GM23338 (cell line): ENCODE results near the gene FARS2. TPM values are rescaled to one million over a fixed set of nuclear protein-coding genes. Genes with fewer than 3 reads are reported as not detected.

Source experiments
- ATAC-seq: fragments of 200-7000 bp; cut with Tn5 transposase; 3 replicates; pipeline ENCODE4 v1.9.1; 2020
- DNase-seq: peaks from one replicate; pipeline ENCODE4 v3.0.0-alpha.2; 2015; ENCODE audit warnings: low spot score
- H2AFZ ChIP-seq: fragments of 200-600 bp; sonication (generic); 2 replicates; pipeline ENCODE4 v1.8.0; 2016; ENCODE audit warnings: antibody characterized with exemption, mild to moderate bottlenecking, moderate library complexity
- H3F3A ChIP-seq: fragments of 200-600 bp; sonication (generic); replicated peaks from 2 replicates; pipeline ENCODE4 v1.8.0; 2017; ENCODE audit warnings: antibody characterized with exemption, mixed run types, low read depth
- H3K27ac ChIP-seq: fragments of 200-600 bp; sonication (generic); 2 replicates; pipeline ENCODE4 v1.6.1; 2016; ENCODE audit warnings: low read depth
- H3K27me3 ChIP-seq: fragments of 200-600 bp; sonication (generic); 2 replicates; pipeline ENCODE4 v1.8.0; 2016; ENCODE audit warnings: mild to moderate bottlenecking, mixed run types, moderate library complexity; ENCODE audit not compliant: insufficient read depth
- H3K36me3 ChIP-seq: fragments of 200-600 bp; sonication (generic); 2 replicates; pipeline ENCODE4 v1.8.0; 2016; ENCODE audit warnings: mild to moderate bottlenecking; ENCODE audit not compliant: insufficient read depth
- H3K4me1 ChIP-seq: fragments of 200-600 bp; sonication (generic); 2 replicates; pipeline ENCODE4 v1.8.0; 2016; ENCODE audit warnings: mild to moderate bottlenecking, moderate library complexity; ENCODE audit not compliant: insufficient read depth
- H3K4me2 ChIP-seq: fragments of 200-600 bp; sonication (generic); 2 replicates; pipeline ENCODE4 v1.7.1; 2017; ENCODE audit warnings: mixed run types
- H3K4me3 ChIP-seq: fragments of 200-600 bp; sonication (generic); 2 replicates; pipeline ENCODE4 v1.6.1; 2016; ENCODE audit warnings: mixed run types
- H3K79me2 ChIP-seq: fragments of 200-600 bp; sonication (generic); replicated peaks from 2 replicates; pipeline ENCODE4 v1.8.0; 2017; ENCODE audit warnings: mild to moderate bottlenecking; ENCODE audit not compliant: insufficient read depth
- H3K9me2 ChIP-seq: fragments of 200-600 bp; sonication (generic); 2 replicates; pipeline ENCODE4 v1.8.0; 2017; ENCODE audit not compliant: insufficient read depth
- H4K20me1 ChIP-seq: fragments of 200-600 bp; sonication (generic); replicated peaks from 2 replicates; pipeline ENCODE4 v1.8.0; 2017; ENCODE audit warnings: mild to moderate bottlenecking; ENCODE audit not compliant: insufficient read depth
- H3K27ac Mint-ChIP-seq: 2 replicates; pipeline ENCODE4 v1.8.0; 2020; ENCODE audit warnings: inconsistent platforms, mild to moderate bottlenecking, moderate library complexity, mixed read lengths
- H3K27me3 Mint-ChIP-seq: 3 replicates; pipeline ENCODE4 v1.8.0; 2022; ENCODE audit warnings: low read depth, mild to moderate bottlenecking, moderate library complexity, mixed read lengths, inconsistent platforms; ENCODE audit not compliant: insufficient read depth, poor library complexity
- H3K36me3 Mint-ChIP-seq: 3 replicates; pipeline ENCODE4 v1.8.0; 2021; ENCODE audit warnings: low read depth, mild to moderate bottlenecking, inconsistent platforms, moderate library complexity, mixed read lengths
- H3K4me1 Mint-ChIP-seq: 3 replicates; pipeline ENCODE4 v1.8.0; 2020; ENCODE audit warnings: mild to moderate bottlenecking, inconsistent platforms, mixed read lengths
- H3K4me3 Mint-ChIP-seq: 3 replicates; pipeline ENCODE4 v1.8.0; 2021; ENCODE audit warnings: moderate library complexity, mild to moderate bottlenecking, inconsistent platforms, mixed read lengths
- H3K9me3 Mint-ChIP-seq: 3 replicates; pipeline ENCODE4 v1.8.0; 2020; ENCODE audit warnings: moderate library complexity, mild to moderate bottlenecking, inconsistent platforms, mixed read lengths
- ETS1 ChIP-seq: IDR thresholded peaks from 2 replicates; pipeline ENCODE4 v1.6.1; 2016; ENCODE audit warnings: antibody characterized with exemption
- EZH2phosphoT487 ChIP-seq: fragments of 200-600 bp; sonication (generic); IDR thresholded peaks from one replicate; pipeline ENCODE4 v1.8.1; 2018; ENCODE audit warnings: antibody characterized with exemption; ENCODE audit not compliant: unreplicated experiment
- JUNB ChIP-seq: IDR thresholded peaks from one replicate; pipeline ENCODE4 v1.6.1; 2016; ENCODE audit warnings: antibody characterized with exemption; ENCODE audit not compliant: unreplicated experiment
- NANOG ChIP-seq: IDR thresholded peaks from 2 replicates; pipeline ENCODE4 v1.6.1; 2016; ENCODE audit warnings: antibody characterized with exemption, borderline replicate concordance
- POLR2AphosphoS5 ChIP-seq: IDR thresholded peaks from 2 replicates; pipeline ENCODE4 v1.6.1; 2016; ENCODE audit warnings: antibody characterized with exemption, low read depth
- REST ChIP-seq: IDR thresholded peaks from one replicate; pipeline ENCODE4 v1.6.1; 2018; ENCODE audit warnings: antibody characterized with exemption; ENCODE audit not compliant: unreplicated experiment
- STAT1 ChIP-seq: IDR thresholded peaks from one replicate; pipeline ENCODE4 v1.6.1; 2016; ENCODE audit warnings: antibody characterized with exemption; ENCODE audit not compliant: unreplicated experiment
- ZNF114 ChIP-seq: fragments of 250-450 bp; sonication (Bioruptor Pico); IDR thresholded peaks from 2 replicates; pipeline ENCODE4 v1.5.0; 2020; ENCODE audit warnings: mild to moderate bottlenecking, moderate library complexity
- ZNF331 ChIP-seq: fragments of 250-450 bp; sonication (Bioruptor Pico); IDR thresholded peaks from 2 replicates; pipeline ENCODE4 v1.5.0; 2020; ENCODE audit warnings: low read depth, mild to moderate bottlenecking, moderate library complexity
- ZNF462 ChIP-seq: fragments of 250-450 bp; sonication (Bioruptor Pico); IDR thresholded peaks from 2 replicates; pipeline ENCODE4 v1.5.0; 2020; ENCODE audit warnings: mild to moderate bottlenecking, moderate library complexity
- polyA plus RNA-seq: library from polyadenylated mRNA; unstranded; fragments of >200 nt; fragmentation: Nextera tagmentation; extraction: Ambion mirVana; gene quantifications from 2 replicates; pipeline ENCODE4 v1.2.1, GENCODE V29; 2016
- total RNA-seq: library from RNA; depleted of rRNA; stranded (reverse); fragments of >200 nt; shearing (Covaris generic); gene quantifications from 2 replicates; pipeline ENCODE4 v1.2.3, GENCODE V29; 2014

Gene FARS2
- total and polyA plus RNA-seq, 2 experiments from 2014 or later = 7.6 to 19.0 TPM

DNA sequence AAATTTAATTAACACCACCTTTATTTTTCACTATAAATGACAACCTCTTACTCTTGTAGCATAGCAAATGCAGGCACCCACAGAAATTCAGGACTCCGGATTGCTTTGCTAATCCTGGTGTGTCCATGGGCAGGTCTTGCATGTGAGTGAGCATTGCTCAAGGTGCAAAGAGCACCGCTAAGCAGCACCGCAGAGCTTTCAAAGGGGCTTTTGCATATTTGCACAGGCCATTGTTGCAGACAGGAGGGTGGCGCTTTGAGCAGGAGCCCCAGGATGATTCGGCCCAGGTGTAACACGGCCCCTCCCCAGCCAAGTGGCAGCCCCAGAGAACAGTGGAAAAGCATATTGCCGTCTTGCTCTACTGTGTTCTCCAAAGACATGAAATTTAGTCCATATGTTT, 452.2 kb downstream of the FARS2 start:
- peaks cover 18% of the 10 kb centered on the region for H3K4me1 ChIP-seq
- no peak overlapping the region for H2AFZ ChIP-seq
- Mint-ChIP-seq H3K27me3 (no peaks in the 10 kb centered on the region), H3K27ac (no peak overlapping the region), H3K36me3 (peaks cover 18% of the 10 kb centered on the region), H3K4me3 (no peak overlapping the region), H3K9me3 (peaks cover 16% of the 10 kb centered on the region; the same call in 2 of the 3 replicates), H3K4me1 (peaks cover 21% of the 10 kb centered on the region)
- H3K27me3 ChIP-seq = no peaks in the 10 kb centered on the region
- TF ChIP-seq ZNF331 (no peak), STAT1 (no peak), NANOG (no peak), ZNF462 (CRISPR knock-in tag) (no peak)
- no peaks in the 10 kb centered on the region for H3F3A ChIP-seq
- no peak overlapping the region for H3K4me3 ChIP-seq
- 0 out of 2 replicates have a peak, but pooled peaks cover 2% of the 10 kb centered on the region for H3K9me2 ChIP-seq
- no peak overlapping the region for H3K27ac ChIP-seq
- H3K4me2 ChIP-seq = peak overlapping the region; percentile 49
- DNase-seq (peak; percentile 63), ATAC-seq (peak; percentile 98)
- H3K79me2 ChIP-seq = no peaks in the 10 kb centered on the region
- no peaks in the 10 kb centered on the region for H3K36me3 ChIP-seq
- H4K20me1 ChIP-seq = no peaks in the 10 kb centered on the region

DNA sequence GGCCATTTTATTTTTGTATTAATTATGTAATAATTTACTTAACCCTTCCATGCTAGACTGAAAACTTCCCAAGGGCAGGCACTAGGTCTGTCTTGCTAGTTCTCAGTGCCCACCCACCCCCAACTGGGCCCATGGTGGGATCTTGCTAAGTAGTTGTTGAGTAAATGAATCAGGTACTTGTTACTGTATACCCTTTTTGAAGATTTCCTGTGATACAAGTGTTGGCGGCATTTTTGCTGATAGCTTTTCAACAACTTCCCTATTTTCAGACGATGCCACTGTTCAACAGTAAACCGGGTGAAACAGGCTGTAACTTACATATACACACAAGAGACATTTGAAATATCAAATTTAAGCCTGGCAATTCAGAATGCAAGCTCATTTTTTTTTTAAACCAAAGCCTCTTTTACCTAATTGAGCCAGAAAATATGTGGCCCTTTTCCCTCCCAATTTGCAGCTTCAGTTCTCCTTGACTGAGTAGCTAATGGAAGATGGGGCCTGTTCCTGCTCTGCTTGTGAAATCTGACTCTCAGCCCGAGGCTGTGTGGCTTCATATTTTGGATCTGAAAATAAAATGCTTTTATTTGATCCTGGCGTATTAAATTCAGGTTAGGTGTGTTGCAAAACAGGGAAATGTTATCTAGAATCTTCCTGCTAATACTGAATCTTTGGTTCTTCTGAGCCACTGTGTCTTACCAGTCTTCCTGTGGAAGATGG, 457.1 kb downstream of the FARS2 start:
- H3K9me3 Mint-ChIP-seq = peaks cover 16% of the 10 kb centered on the region; the same call in 2 of the 3 replicates
- no peak overlapping the region for H3K4me3 Mint-ChIP-seq
- no peaks in the 10 kb centered on the region for H3K27me3 ChIP-seq
- no peaks in the 10 kb centered on the region for H4K20me1 ChIP-seq
- H3K9me2 ChIP-seq = 0 out of 2 replicates have a peak, but pooled peaks cover 3% of the 10 kb centered on the region
- DNase-seq (no peak), ATAC-seq (no peak)
- peaks cover 6% of the 10 kb centered on the region for H3K27me3 Mint-ChIP-seq
- peaks cover 18% of the 10 kb centered on the region for H3K4me1 ChIP-seq
- H3K4me2 ChIP-seq = no peak overlapping the region
- no peak overlapping the region for H3K27ac ChIP-seq
- peaks cover 30% of the 10 kb centered on the region for H3K4me1 Mint-ChIP-seq
- H3K27ac Mint-ChIP-seq = no peak overlapping the region
- no peaks in the 10 kb centered on the region for H3K36me3 ChIP-seq
- H2AFZ ChIP-seq = no peak overlapping the region
- H3K4me3 ChIP-seq = no peak overlapping the region
- no peaks in the 10 kb centered on the region for H3F3A ChIP-seq
- no peaks in the 10 kb centered on the region for H3K79me2 ChIP-seq
- peaks cover 18% of the 10 kb centered on the region for H3K36me3 Mint-ChIP-seq
- no peak for TF ChIP-seq JUNB
- no peak for TF ChIP-seq STAT1
- no peak for TF ChIP-seq POLR2AphosphoS5
- no peak for TF ChIP-seq NANOG
- TF ChIP-seq REST = no peak
- TF ChIP-seq ZNF331 = no peak
- no peak for TF ChIP-seq ZNF114
- no peak for TF ChIP-seq ETS1
- TF ChIP-seq EZH2phosphoT487 = no peak
